ENCODE data around the gene ATXN1.

The ATXN1 gene

GRCh38 chr6:16421462-16421960 is 339.7 kb downstream of the ATXN1 start:
- H3K9me3 ChIP-seq (ENCODE audit: insufficient read depth, low read length): no peaks in the 10 kb centered on the region
- no peak overlapping the region for H3K9ac ChIP-seq (ENCODE audit: low read length)
- TF ChIP-seq CTCF (IDR thresholded peaks at IDR 0.05; ENCODE audit: low read depth, low read length): no peak
- no peak for TF ChIP-seq EZH2phosphoT487 (IDR thresholded peaks at IDR 0.05; ENCODE audit: low read depth)
- no peaks in the 10 kb centered on the region for H3K79me2 ChIP-seq (ENCODE audit: low read length)
- H3K27ac ChIP-seq (ENCODE audit: low read length): peak overlapping the region; percentile 43; the same call in 1 of the 2 replicates
- no peaks in the 10 kb centered on the region for H3K36me3 ChIP-seq (replicated peaks; ENCODE audit: low read depth, low read length)
- H3K27me3 ChIP-seq (ENCODE audit: low read depth, low read length): peaks cover 15% of the 10 kb centered on the region
- H3K4me1 ChIP-seq (ENCODE audit: low read length): peaks cover 19% of the 10 kb centered on the region
- H2AFZ ChIP-seq (ENCODE audit: low read depth, low read length): no peak overlapping the region
- H4K20me1 ChIP-seq (ENCODE audit: insufficient read depth, low read length): no peaks in the 10 kb centered on the region
- peak overlapping the region; percentile 3; the same call in 1 of the 2 replicates for H3K4me3 ChIP-seq (ENCODE audit: low read length)
- peak overlapping the region; percentile 71 for H3K4me2 ChIP-seq (ENCODE audit: low read length)

- Histone ChIP-seq H3K79me2 (ENCODE audit: low read length) (no peaks in the 10 kb centered on the region), H3K27me3 (ENCODE audit: low read depth, low read length) (peaks cover 14% of the 10 kb centered on the region), H3K36me3 (replicated peaks; ENCODE audit: low read depth, low read length) (no peaks in the 10 kb centered on the region), H2AFZ (ENCODE audit: low read depth, low read length) (no peak overlapping the region), H3K4me2 (ENCODE audit: low read length) (peak overlapping the region; percentile 71), H3K4me3 (ENCODE audit: low read length) (peak overlapping the region; percentile 3; the same call in 1 of the 2 replicates), H3K27ac (ENCODE audit: low read length) (peak overlapping the region; percentile 43; the same call in 1 of the 2 replicates), H4K20me1 (ENCODE audit: insufficient read depth, low read length) (no peaks in the 10 kb centered on the region), H3K9me3 (ENCODE audit: insufficient read depth, low read length) (no peaks in the 10 kb centered on the region), H3K9ac (ENCODE audit: low read length) (no peak overlapping the region), H3K4me1 (ENCODE audit: low read length) (peaks cover 19% of the 10 kb centered on the region)
- TF ChIP-seq EZH2phosphoT487 (IDR thresholded peaks at IDR 0.05; ENCODE audit: low read depth) (no peak), CTCF (IDR thresholded peaks at IDR 0.05; ENCODE audit: low read depth, low read length) (no peak)
These were observed 340.4 kb downstream of the ATXN1 start for GRCh38 chr6:16420715-16421461.

- no peaks in the 10 kb centered on the region for H3K9me3 ChIP-seq (ENCODE audit: insufficient read depth, low read length)
- no peaks in the 10 kb centered on the region for H4K20me1 ChIP-seq (ENCODE audit: insufficient read depth, low read length)
- TF ChIP-seq EZH2phosphoT487 (IDR thresholded peaks at IDR 0.05; ENCODE audit: low read depth): no peak
- TF ChIP-seq CTCF (IDR thresholded peaks at IDR 0.05; ENCODE audit: low read depth, low read length): no peak
- peaks cover 11% of the 10 kb centered on the region for H3K27me3 ChIP-seq (ENCODE audit: low read depth, low read length)
- no peak overlapping the region for H3K4me3 ChIP-seq (ENCODE audit: low read length)
- no peak overlapping the region for H3K27ac ChIP-seq (ENCODE audit: low read length)
- peaks cover 19% of the 10 kb centered on the region for H3K4me1 ChIP-seq (ENCODE audit: low read length)
- no peaks in the 10 kb centered on the region for H3K79me2 ChIP-seq (ENCODE audit: low read length)
- H3K36me3 ChIP-seq (replicated peaks; ENCODE audit: low read depth, low read length): no peaks in the 10 kb centered on the region
- H3K9ac ChIP-seq (ENCODE audit: low read length): no peak overlapping the region
- H2AFZ ChIP-seq (ENCODE audit: low read depth, low read length): no peak overlapping the region
- H3K4me2 ChIP-seq (ENCODE audit: low read length): peak overlapping the region; percentile 71
These were observed 340.9 kb downstream of the ATXN1 start for GRCh38 chr6:16420337-16420714.

GRCh38 chr6:16419636-16420336 is 341.5 kb downstream of the ATXN1 start:
- H3K36me3 ChIP-seq (replicated peaks; ENCODE audit: low read depth, low read length): no peaks in the 10 kb centered on the region
- peak overlapping the region; percentile 71 for H3K4me2 ChIP-seq (ENCODE audit: low read length)
- H3K9ac ChIP-seq (ENCODE audit: low read length): no peak overlapping the region
- no peak overlapping the region for H2AFZ ChIP-seq (ENCODE audit: low read depth, low read length)
- peaks cover 11% of the 10 kb centered on the region for H3K27me3 ChIP-seq (ENCODE audit: low read depth, low read length)
- TF ChIP-seq CTCF (IDR thresholded peaks at IDR 0.05; ENCODE audit: low read depth, low read length): no peak
- no peak for TF ChIP-seq EZH2phosphoT487 (IDR thresholded peaks at IDR 0.05; ENCODE audit: low read depth)
- no peaks in the 10 kb centered on the region for H3K79me2 ChIP-seq (ENCODE audit: low read length)
- H3K4me3 ChIP-seq (ENCODE audit: low read length): no peak overlapping the region
- no peaks in the 10 kb centered on the region for H4K20me1 ChIP-seq (ENCODE audit: insufficient read depth, low read length)
- H3K27ac ChIP-seq (ENCODE audit: low read length): no peak overlapping the region
- peaks cover 19% of the 10 kb centered on the region for H3K4me1 ChIP-seq (ENCODE audit: low read length)
- H3K9me3 ChIP-seq (ENCODE audit: insufficient read depth, low read length): no peaks in the 10 kb centered on the region
